HG03439 (cell line): ENCODE data around the gene PAM.
"Not testable (repeated sequence)": the region's sequence is repeated elsewhere in the genome, so short reads cannot be mapped to it uniquely, and the experiment has no call there.

ENCODE experiments used
- ATAC-seq: cut with Tn5 transposase; IDR thresholded peaks from one replicate; pipeline ENCODE4 v1.9.1; 2021; ENCODE audit warnings: mild to moderate bottlenecking, moderate library complexity; ENCODE audit not compliant: unreplicated experiment

PAM gene

GRCh38 chr5:103034662-103035392 lies 279.7 kb downstream of the PAM start:
- no peak for ATAC-seq

- ATAC-seq, result no peak
Observed at GRCh38 chr5:103035701-103036100, 280.6 kb downstream of the PAM start.

- ATAC-seq, result no peak
Observed at GRCh38 chr5:103036601-103037000, 281.5 kb downstream of the PAM start.

DNA sequence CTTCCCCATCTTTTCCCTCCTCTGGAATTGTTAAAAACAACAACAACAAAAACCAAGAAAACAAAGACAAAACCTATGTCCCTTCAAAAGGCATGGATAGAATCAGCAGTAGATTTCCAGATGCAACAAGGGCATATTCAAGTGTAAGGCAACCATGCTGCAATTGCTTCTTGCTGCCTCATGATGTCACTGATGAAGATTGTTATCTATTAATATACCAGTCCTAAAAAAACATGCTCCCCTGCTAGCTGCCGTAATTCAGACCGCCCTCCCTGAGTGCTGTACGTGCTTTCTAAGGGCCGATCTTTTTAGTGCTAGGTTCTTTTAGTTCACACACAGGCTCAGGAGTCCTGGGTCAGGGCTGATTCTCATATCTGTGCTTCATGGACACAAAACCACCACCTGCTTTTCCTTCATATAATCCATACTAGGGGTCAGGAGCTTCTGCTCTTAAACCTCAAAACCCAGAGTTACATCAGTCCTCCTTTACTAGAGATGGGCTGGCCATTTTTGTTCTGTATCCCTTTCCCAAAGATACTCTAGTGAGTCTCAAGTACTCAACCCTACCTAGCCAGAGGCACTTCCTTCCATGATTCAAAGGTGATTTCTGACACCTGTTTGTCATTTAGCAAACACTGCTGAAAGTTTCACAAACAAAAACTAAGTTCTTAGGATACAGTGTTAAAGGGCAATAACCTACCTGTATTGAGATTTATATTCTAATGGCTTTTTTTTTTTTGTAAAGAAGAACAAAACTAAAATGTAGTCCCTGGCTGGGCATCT lies 282.8 kb downstream of the PAM start:
- ATAC-seq, result no peak

- ATAC-seq, result no peak
Observed at GRCh38 chr5:103041071-103041676, 286.1 kb downstream of the PAM start.

DNA sequence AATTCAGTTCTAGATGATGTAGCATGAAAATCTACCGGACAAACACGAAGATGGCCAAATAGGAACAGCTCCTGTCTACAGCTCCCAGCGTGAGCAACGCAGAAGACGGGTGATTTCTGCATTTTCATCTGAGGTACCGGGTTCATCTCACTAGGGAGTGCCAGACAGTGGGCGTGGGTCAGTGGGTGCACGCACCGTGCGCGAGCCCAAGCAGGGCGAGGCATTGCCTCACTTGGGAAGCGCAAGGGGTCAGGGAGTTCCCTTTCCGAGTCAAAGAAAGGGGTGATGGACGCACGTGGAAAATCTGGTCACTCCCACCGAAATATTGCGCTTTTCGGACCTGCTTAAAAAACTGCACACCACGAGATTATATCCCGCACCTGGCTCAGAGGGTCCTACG lies 291.6 kb downstream of the PAM start:
- ATAC-seq, result not testable (repeated sequence)

DNA sequence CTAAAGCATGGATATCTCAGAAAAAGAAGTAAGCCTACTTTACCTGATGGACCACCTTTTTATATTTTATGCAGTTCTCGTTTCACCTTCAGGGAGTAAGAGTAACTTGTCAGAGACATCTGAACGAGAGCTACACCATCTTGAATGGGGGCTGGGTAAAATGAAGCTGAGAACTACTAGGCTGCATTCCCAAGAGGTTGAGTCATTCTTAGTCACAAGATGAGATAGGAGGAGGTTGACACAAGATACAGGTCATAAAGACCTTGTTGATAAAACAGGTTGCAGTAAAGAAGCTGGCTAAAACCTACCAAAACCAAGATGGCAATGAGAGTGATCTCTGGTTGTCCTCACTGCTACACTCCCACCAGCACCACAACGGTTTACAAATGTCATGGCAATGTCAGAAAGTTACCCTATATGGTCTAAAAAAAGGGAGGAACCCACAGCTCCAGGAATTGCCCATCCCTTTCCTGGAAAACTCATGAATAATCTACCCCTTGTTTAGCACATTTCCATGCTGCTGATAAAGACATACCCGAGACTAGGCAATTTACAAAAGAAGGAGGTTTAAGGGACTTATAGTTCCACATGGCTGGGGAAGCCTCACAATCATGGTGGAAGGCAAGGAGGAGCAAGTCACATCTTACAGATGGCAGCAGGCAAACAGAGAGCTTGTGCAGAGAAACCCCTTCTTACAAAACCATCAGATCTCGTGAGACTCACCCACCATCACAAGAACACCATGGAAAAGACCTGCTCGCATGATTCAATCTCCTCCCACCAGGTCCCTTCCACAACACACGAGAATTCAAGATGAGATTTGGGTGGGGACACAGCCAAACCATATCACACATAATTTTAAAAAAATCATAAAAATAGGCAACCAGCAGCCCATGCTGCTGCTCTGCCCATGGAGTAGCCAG lies 302.4 kb downstream of the PAM start:
- ATAC-seq, result no peak

- ATAC-seq, result no peak
Observed at GRCh38 chr5:103059525-103059924, 304.4 kb downstream of the PAM start.

- no peak for ATAC-seq
Observed at GRCh38 chr5:103060424-103060954, 305.4 kb downstream of the PAM start.

GRCh38 chr5:103066326-103066725 lies 311.2 kb downstream of the PAM start:
- no peak for ATAC-seq

- ATAC-seq, result not testable (repeated sequence)
Observed at GRCh38 chr5:103073500-103073899, 318.4 kb downstream of the PAM start.

DNA sequence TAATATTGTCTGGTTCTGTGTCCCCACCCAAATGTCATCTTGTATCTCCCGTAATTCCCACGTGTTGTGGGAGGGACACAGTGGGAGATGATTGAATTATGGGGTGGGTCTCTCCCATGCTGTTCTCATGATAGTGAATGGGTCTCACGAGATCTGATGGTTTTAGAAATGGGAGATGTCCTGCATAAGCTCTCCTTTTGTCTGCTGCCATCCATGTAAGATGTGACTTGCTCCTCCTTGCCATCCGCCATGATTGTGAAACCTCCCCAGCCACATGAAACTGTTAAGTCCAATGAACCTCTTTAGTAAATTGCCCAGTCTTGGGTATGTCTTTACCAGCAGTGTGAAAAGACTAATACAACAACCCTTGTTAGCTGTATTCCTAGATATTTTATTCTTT lies 320.3 kb downstream of the PAM start:
- ATAC-seq, result no peak
